ENCODE results near the gene SHCBP1. TPM values are rescaled to one million over a fixed set of nuclear protein-coding genes. Genes with fewer than 3 reads are reported as not detected.

The SHCBP1 gene
- total and polyA plus RNA-seq, 2 of the 13 experiments (the other 11 are each of a cell fraction or from before 2014, with no cell fraction given) = 15.7 to 33.0 TPM

- H3K4me1 ChIP-seq (ENCODE audit: insufficient read depth, low read length) = no peaks in the 10 kb centered on the region
- H3K9me3 ChIP-seq (ENCODE audit: low read length) = no peaks in the 10 kb centered on the region
- H3K4me3 ChIP-seq (replicated peaks in 1 of 3; ENCODE audit: insufficient read depth in 1 of 3, low read depth in 2 of 3, low read length in 3 of 3) = no peak overlapping the region
- no TSS peak for BruUV-seq (replicated peaks)
- peak; percentile 55 for DNase-seq (ENCODE audit: low spot score)
- no peak for ATAC-seq
- intact Hi-C loops (cut with micrococcal nuclease; ENCODE audit: unreplicated experiment) = loop anchor here (1.0 kb wide), 1 partner anchor 53 kb away; no protein-coding TSS in a partner anchor
- ChIA-PET CTCF (ENCODE audit: low intra/inter-chr PET ratio, low total read pairs) (interaction anchor here (1.3 to 1.7 kb wide), 2 partner anchors 53 to 56 kb away, joined by 5 to 24 read pairs; no protein-coding TSS in a partner anchor), POLR2A (no interaction called here)
- 83% methylated on average over 1 of the region's 1 CpG for WGBS (ENCODE audit: low lambda C conversion rate)
- no peak for FAIRE-seq
- no peak overlapping the region for H3K9ac ChIP-seq (ENCODE audit: insufficient read depth, low read depth, low read length)
- no peaks in the 10 kb centered on the region for H3K79me2 ChIP-seq (ENCODE audit: insufficient read depth, low read length)
- H3K27me3 ChIP-seq (ENCODE audit: control insufficient read depth in 1 of 2, insufficient read depth in 2 of 2, low read length in 2 of 2) = no peaks in the 10 kb centered on the region
- H4K20me1 ChIP-seq (ENCODE audit: insufficient read depth, low read length) = no peaks in the 10 kb centered on the region
- no peak overlapping the region for H3K27ac ChIP-seq (ENCODE audit: extremely low read length, insufficient read depth, low read length)
- peaks cover 13 to 61% of the 10 kb centered on the region in 2 experiments for H3K36me3 ChIP-seq (replicated peaks in 1 of 2; ENCODE audit: control insufficient read depth in 1 of 2, insufficient read depth in 2 of 2, low read length in 2 of 2)
- in situ Hi-C loops (cut with HindIII; ENCODE audit: extremely low pct_ligation_motif_present, low pct_unique_long_range_greater_than_20kb) = loop anchor here (5.0 kb wide), 1 partner anchor 45 kb away; no protein-coding TSS in a partner anchor
- no peak overlapping the region for H3K4me2 ChIP-seq (ENCODE audit: low read depth, low read length)
- no peak overlapping the region for H2AFZ ChIP-seq (ENCODE audit: low read length)
- no peak for TF ChIP-seq ZNF530 (CRISPR knock-in tag; IDR thresholded peaks at IDR 0.05; ENCODE audit: low read depth)
- TF ChIP-seq CTCF (CRISPR knock-in tag; IDR thresholded peaks at IDR 0.05) = peak; percentile 42
- peak; percentile 28; the same call in 1 of the 2 replicates for TF ChIP-seq SMC3 (IDR thresholded peaks at IDR 0.05; ENCODE audit: low read length)
- TF ChIP-seq STAG1 (CRISPR knock-in tag; IDR thresholded peaks at IDR 0.05) = peak; percentile 61
- no peak for TF ChIP-seq SAP130 (CRISPR knock-in tag; IDR thresholded peaks at IDR 0.05; ENCODE audit: low read depth)
- TF ChIP-seq ARID3A (IDR thresholded peaks at IDR 0.05; ENCODE audit: low read depth, low read length) = peak; percentile 61; the same call in 1 of the 2 replicates
Measured at GRCh38 chr16:46607529-46607928, 13.7 kb downstream of the SHCBP1 start.

All from HepG2 (cell line).